Testis (tissue), 3 donors: ENCODE data around the gene STAT3. TPM values are rescaled to one million over a fixed set of nuclear protein-coding genes. Genes with fewer than 3 reads are reported as not detected.
A peak's percentile ranks its signal among the peaks of the same experiment; 100 is the strongest.

Source experiments
- DNase-seq: peaks from one replicate; pipeline ENCODE4 v3.0.0-alpha.2; 2019
- H3K27ac ChIP-seq, 2 donors: fragments of 200-600 bp; sonication (generic); one replicate each; pipeline ENCODE4 v1.5.1; 2019
- H3K27me3 ChIP-seq: fragments of 200-600 bp; sonication (generic); one replicate; pipeline ENCODE4 v1.5.1; 2019
- H3K36me3 ChIP-seq: fragments of 200-600 bp; sonication (generic); one replicate; pipeline ENCODE4 v1.5.1; 2017; ENCODE audit warnings: low read depth; ENCODE audit errors: missing control alignments
- H3K4me1 ChIP-seq: fragments of 200-600 bp; sonication (generic); one replicate; pipeline ENCODE4 v1.5.1; 2019
- H3K4me3 ChIP-seq, 2 donors: fragments of 200-600 bp; sonication (generic); one replicate each; pipeline ENCODE4 v1.5.1; 2017 to 2019
- H3K9me3 ChIP-seq: fragments of 200-600 bp; sonication (generic); one replicate; pipeline ENCODE4 v1.5.1; 2017
- POLR2A ChIP-seq: fragments of 450-650 bp; IDR thresholded peaks from one replicate; pipeline ENCODE4 v1.6.1; 2017; ENCODE audit warnings: antibody characterized with exemption, mild to moderate bottlenecking, moderate library complexity
- WGBS, 2 donors: methylation state at CpG; one replicate each; pipeline ENCODE4 v1.1.5; 2018; 5-methylcytosine and 5-hydroxymethylcytosine counted together
- intact Hi-C: fragments of 100-400 bp; cut with DNase I; formaldehyde crosslinking; loops from one replicate; pipeline ENCODE4 v1.15.1; 2023; ENCODE audit warnings: low total_unique reads
- polyA plus RNA-seq: library from polyadenylated mRNA; stranded (reverse); fragments of 350-450 nt; fragmentation: Illumina TruSeq; extraction: RNeasy Lipid Tissue Mini Kit (QIAGEN cat#74804); gene quantifications from one replicate; pipeline ENCODE4 v1.2.3, GENCODE V29; 2014; ENCODE audit warnings: low read depth, low replicate concordance; ENCODE audit not compliant: insufficient read depth
- total RNA-seq, 2 donors: library from RNA; depleted of rRNA; stranded (reverse); fragments of >200 nt; gene quantifications; one replicate each; pipeline ENCODE4 v1.2.3, GENCODE V29; 2016
- TF ChIP-seq, protein P1 (sequence below), 3 experiments: fragments of 450-650 bp in 2 of 3; fragments of 200-600 bp in 1 of 3; sonication (generic) in 1 of 3; IDR thresholded peaks; one replicate each; pipeline ENCODE4 v1.5.1; 2016 to 2019; ENCODE audit warnings: antibody characterized with exemption in 3 of 3, mild to moderate bottlenecking in 2 of 3, moderate library complexity in 1 of 3

The STAT3 gene
- total and polyA plus RNA-seq, 3 donors from 2014 or later = 69.5 to 117 (median 107) TPM

DNA sequence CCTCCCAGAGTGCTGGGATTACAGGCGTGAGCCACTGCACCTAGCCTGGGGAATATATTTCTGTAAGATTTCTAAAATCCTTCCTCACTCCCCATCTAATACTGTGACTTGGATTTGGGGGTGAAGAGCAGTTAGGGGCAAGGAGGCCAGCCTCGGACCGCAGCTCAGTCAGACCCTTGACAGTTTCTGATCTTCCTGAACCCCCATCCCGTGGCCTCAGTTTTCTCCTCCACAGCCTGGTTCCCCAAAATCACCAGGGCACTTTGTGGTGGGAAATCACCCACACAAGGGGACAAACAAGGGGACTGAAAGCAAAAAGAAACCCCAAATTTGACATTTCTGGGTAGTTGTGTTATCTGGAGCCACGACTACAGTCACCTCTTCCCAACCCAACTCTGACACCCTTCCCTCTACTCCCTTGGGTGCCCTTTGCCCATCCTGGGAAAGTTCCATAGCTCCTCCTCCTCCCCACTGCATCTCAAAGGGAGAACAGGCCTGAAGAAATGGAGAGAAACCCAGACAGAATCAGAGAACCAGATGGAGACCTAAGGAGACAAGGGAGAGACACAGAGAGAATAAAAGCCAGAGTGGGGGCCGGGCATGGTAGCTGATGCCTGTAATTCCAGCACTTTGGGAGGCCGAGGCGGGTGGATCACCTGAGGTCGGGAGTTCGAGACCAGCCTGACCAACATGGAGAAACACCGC, 102.7 kb downstream of the STAT3 start:
- peaks cover 12% of the 10 kb centered on the region for H3K4me1 ChIP-seq

GRCh38 chr17:42284566-42284965, 103.7 kb downstream of the STAT3 start:
- no peaks in the 10 kb centered on the region for H3K9me3 ChIP-seq
- intact Hi-C loops = no loop called here
- WGBS, 2 donors = 93 to 94% methylated on average over 7 of the region's 7 CpGs
- no peaks in the 10 kb centered on the region for H3K27me3 ChIP-seq
- H3K36me3 ChIP-seq = no peaks in the 10 kb centered on the region
- H3K4me1 ChIP-seq = peaks cover 12% of the 10 kb centered on the region
- peak; percentile 7 for DNase-seq
- H3K4me3 ChIP-seq = no peak overlapping the region
- no peak for TF ChIP-seq POLR2A
- TF ChIP-seq, protein P1, sequence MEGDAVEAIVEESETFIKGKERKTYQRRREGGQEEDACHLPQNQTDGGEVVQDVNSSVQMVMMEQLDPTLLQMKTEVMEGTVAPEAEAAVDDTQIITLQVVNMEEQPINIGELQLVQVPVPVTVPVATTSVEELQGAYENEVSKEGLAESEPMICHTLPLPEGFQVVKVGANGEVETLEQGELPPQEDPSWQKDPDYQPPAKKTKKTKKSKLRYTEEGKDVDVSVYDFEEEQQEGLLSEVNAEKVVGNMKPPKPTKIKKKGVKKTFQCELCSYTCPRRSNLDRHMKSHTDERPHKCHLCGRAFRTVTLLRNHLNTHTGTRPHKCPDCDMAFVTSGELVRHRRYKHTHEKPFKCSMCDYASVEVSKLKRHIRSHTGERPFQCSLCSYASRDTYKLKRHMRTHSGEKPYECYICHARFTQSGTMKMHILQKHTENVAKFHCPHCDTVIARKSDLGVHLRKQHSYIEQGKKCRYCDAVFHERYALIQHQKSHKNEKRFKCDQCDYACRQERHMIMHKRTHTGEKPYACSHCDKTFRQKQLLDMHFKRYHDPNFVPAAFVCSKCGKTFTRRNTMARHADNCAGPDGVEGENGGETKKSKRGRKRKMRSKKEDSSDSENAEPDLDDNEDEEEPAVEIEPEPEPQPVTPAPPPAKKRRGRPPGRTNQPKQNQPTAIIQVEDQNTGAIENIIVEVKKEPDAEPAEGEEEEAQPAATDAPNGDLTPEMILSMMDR (IDR thresholded peaks at IDR 0.05) = no peak
- no peak overlapping the region for H3K27ac ChIP-seq

More for the DNA sequence above, 102.7 kb downstream of the STAT3 start:
- no peaks in the 10 kb centered on the region for H3K27me3 ChIP-seq
- H3K4me3 ChIP-seq = no peak overlapping the region
- H3K36me3 ChIP-seq = no peaks in the 10 kb centered on the region
- intact Hi-C loops = no loop called here
- TF ChIP-seq, protein P1 (IDR thresholded peaks at IDR 0.05) = no peak
- TF ChIP-seq POLR2A = no peak
- H3K27ac ChIP-seq = no peak overlapping the region
- no peak for DNase-seq
- H3K9me3 ChIP-seq = no peaks in the 10 kb centered on the region
- WGBS, 2 donors = 94 to 96% methylated on average over 10 to 11 of the region's 11 CpGs

- intact Hi-C loops = no loop called here
- Histone ChIP-seq H3K9me3 (no peaks in the 10 kb centered on the region), H3K27ac (no peak overlapping the region), H3K27me3 (no peaks in the 10 kb centered on the region), H3K36me3 (no peaks in the 10 kb centered on the region), H3K4me3 (no peak overlapping the region), H3K4me1 (peaks cover 12% of the 10 kb centered on the region)
- TF ChIP-seq, protein P1 (IDR thresholded peaks at IDR 0.05) = no peak
- TF ChIP-seq POLR2A = no peak
- peak; percentile 8 for DNase-seq
- 82 to 87% methylated on average over 5 of the region's 5 CpGs for WGBS, 2 donors
Measured at GRCh38 chr17:42284024-42284369, 104.2 kb downstream of the STAT3 start.

DNA sequence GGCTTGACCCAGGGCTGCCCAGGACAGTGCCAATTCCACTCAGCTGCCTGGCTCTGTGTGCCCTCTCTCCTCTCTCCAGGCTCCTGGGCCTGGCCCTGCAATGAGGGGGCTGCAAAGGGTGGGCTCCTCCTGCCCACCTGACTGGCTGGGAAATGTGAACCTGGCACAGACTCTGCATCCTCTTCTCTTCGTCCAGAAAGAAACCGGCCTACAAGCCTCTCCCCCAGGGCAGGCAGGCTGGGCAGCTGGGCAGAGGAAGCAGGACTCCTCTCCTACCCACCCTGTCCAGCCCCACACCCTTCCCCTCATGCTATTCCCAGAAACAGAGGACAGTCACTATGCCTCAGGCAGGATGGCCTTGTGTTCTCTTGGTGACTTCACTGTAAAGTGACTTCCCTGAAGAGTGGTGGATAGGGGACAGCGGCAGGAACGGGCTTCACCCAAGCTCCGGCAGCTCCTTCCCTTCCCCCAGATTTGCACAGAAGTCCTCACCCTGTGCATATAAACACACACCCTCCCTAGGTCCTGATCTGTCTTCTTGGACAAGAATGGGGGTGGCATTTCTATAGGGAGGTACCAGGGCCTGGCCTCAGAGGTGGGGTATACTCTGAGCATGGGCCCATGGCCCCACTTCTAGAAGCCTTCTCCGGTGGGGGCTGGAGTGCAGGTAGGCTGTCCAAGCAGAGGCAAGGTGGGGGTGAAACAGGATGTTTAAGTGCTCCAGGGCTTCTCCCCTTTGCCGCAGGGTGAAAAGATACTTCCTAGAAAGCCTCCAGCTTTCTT, 104.8 kb downstream of the STAT3 start:
- DNase-seq = peak; percentile 7
- Histone ChIP-seq H3K4me1 (peaks cover 12% of the 10 kb centered on the region), H3K36me3 (no peaks in the 10 kb centered on the region), H3K9me3 (no peaks in the 10 kb centered on the region), H3K4me3 (no peak overlapping the region), H3K27me3 (no peaks in the 10 kb centered on the region), H3K27ac (no peak overlapping the region)
- intact Hi-C loops = no loop called here
- no peak for TF ChIP-seq POLR2A
- TF ChIP-seq, protein P1 (IDR thresholded peaks at IDR 0.05) = no peak
- WGBS, 2 donors = 82 to 84% methylated on average over 7 of the region's 7 CpGs
